Loucy (cell line): ENCODE measurements around the gene MCEMP1.

Source experiments
- H2AFZ ChIP-seq: fragments of 200-600 bp; sonication (generic); 2 replicates; pipeline ENCODE4 v1.6.0; 2016; ENCODE audit warnings: antibody characterized with exemption, mild to moderate bottlenecking, low read length, moderate library complexity
- H3F3A ChIP-seq: fragments of 200-600 bp; 2 replicates; pipeline ENCODE4 v1.6.0; 2016; ENCODE audit warnings: antibody characterized with exemption, low read depth, mild to moderate bottlenecking
- H3K27me3 ChIP-seq: fragments of 200-600 bp; sonication (generic); 2 replicates; pipeline ENCODE4 v1.6.1; 2014; ENCODE audit warnings: low read length, mild to moderate bottlenecking; ENCODE audit not compliant: insufficient read depth, poor library complexity, severe bottlenecking
- H3K36me3 ChIP-seq: fragments of 200-600 bp; sonication (generic); 2 replicates; pipeline ENCODE4 v1.6.1; 2016; ENCODE audit warnings: low read length; ENCODE audit not compliant: insufficient read depth
- H3K4me1 ChIP-seq: fragments of 200-600 bp; sonication (generic); 2 replicates; pipeline ENCODE4 v1.5.1; 2014; ENCODE audit warnings: low read length, mild to moderate bottlenecking; ENCODE audit not compliant: insufficient read depth, poor library complexity, severe bottlenecking
- H3K4me2 ChIP-seq: fragments of 200-600 bp; sonication (generic); 2 replicates; pipeline ENCODE4 v1.6.0; 2014; ENCODE audit warnings: antibody characterized with exemption, low read length, low read depth, mild to moderate bottlenecking; ENCODE audit not compliant: poor library complexity, severe bottlenecking
- H3K4me3 ChIP-seq: fragments of 200-600 bp; sonication (generic); 2 replicates; pipeline ENCODE4 v1.5.1; 2014; ENCODE audit warnings: low read length, mild to moderate bottlenecking, mixed read lengths; ENCODE audit not compliant: poor library complexity, severe bottlenecking
- H3K79me2 ChIP-seq: fragments of 200-600 bp; sonication (generic); 2 replicates; pipeline ENCODE4 v1.6.1; 2014; ENCODE audit warnings: low read length; ENCODE audit not compliant: insufficient read depth
- H3K9ac ChIP-seq: fragments of 200-600 bp; sonication (generic); 2 replicates; pipeline ENCODE4 v1.6.0; 2014; ENCODE audit warnings: mild to moderate bottlenecking, low read depth, low read length, moderate library complexity; ENCODE audit not compliant: poor library complexity, severe bottlenecking
- H3K9me2 ChIP-seq: fragments of 200-600 bp; sonication (generic); replicated peaks from 2 replicates; pipeline ENCODE4 v1.6.1; 2016; ENCODE audit warnings: low read depth, low read length, mixed read lengths
- H3K9me3 ChIP-seq: fragments of 200-600 bp; sonication (generic); 2 replicates; pipeline ENCODE4 v1.6.1; 2014; ENCODE audit warnings: mild to moderate bottlenecking, antibody characterized with exemption, low read length, low read depth; ENCODE audit not compliant: insufficient read depth
- H4K20me1 ChIP-seq: fragments of 200-600 bp; sonication (generic); 2 replicates; pipeline ENCODE4 v1.6.0; 2014; ENCODE audit warnings: antibody characterized with exemption, low read length, mild to moderate bottlenecking; ENCODE audit not compliant: insufficient read depth, poor library complexity, severe bottlenecking
- EZH2phosphoT487 ChIP-seq: fragments of 200-600 bp; IDR thresholded peaks from 2 replicates; pipeline ENCODE4 v1.6.1; 2018; ENCODE audit warnings: antibody characterized with exemption, mild to moderate bottlenecking, moderate library complexity, borderline replicate concordance
- TF ChIP-seq, protein P1 (sequence below): fragments of 200-600 bp; sonication (generic); conservative IDR thresholded peaks from 2 replicates; pipeline ENCODE4 v1.5.1; 2014; ENCODE audit warnings: mild to moderate bottlenecking, antibody characterized with exemption, low read length

Gene MCEMP1

DNA sequence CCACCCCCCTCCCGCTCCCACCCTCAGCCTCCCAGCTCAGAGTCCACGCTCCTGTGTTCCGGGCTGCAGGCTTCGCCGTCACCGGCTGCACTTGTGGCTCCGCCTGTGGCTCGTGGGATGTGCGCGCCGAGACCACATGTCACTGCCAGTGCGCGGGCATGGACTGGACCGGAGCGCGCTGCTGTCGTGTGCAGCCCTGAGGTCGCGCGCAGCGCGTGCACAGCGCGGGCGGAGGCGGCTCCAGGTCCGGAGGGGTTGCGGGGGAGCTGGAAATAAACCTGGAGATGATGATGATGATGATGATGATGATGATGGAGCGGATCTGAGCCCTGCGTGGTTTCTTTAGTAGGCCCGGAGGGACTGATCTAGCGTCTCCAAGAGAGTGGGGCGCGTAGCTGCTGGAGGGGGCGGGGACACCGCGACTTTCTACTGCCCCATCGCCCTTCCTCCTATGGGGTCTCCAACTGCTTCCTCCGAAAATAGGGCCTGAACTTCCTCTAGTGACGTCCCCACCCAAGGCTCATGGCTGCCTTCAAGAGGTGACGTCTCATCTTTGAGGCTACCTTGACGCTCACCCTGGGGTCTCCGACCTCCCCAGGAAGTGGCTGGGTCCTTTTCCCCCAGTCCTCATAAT is 6.6 kb upstream of the MCEMP1 start:
- TF ChIP-seq, protein P1, sequence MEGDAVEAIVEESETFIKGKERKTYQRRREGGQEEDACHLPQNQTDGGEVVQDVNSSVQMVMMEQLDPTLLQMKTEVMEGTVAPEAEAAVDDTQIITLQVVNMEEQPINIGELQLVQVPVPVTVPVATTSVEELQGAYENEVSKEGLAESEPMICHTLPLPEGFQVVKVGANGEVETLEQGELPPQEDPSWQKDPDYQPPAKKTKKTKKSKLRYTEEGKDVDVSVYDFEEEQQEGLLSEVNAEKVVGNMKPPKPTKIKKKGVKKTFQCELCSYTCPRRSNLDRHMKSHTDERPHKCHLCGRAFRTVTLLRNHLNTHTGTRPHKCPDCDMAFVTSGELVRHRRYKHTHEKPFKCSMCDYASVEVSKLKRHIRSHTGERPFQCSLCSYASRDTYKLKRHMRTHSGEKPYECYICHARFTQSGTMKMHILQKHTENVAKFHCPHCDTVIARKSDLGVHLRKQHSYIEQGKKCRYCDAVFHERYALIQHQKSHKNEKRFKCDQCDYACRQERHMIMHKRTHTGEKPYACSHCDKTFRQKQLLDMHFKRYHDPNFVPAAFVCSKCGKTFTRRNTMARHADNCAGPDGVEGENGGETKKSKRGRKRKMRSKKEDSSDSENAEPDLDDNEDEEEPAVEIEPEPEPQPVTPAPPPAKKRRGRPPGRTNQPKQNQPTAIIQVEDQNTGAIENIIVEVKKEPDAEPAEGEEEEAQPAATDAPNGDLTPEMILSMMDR: no peak
- TF ChIP-seq EZH2phosphoT487: no peak
- H3F3A ChIP-seq: no peaks in the 10 kb centered on the region
- no peaks in the 10 kb centered on the region for H3K27me3 ChIP-seq
- H2AFZ ChIP-seq: no peak overlapping the region
- H3K4me3 ChIP-seq: no peak overlapping the region
- H3K9me2 ChIP-seq: no peaks in the 10 kb centered on the region
- no peak overlapping the region for H3K9ac ChIP-seq
- H4K20me1 ChIP-seq: no peaks in the 10 kb centered on the region
- H3K79me2 ChIP-seq: no peaks in the 10 kb centered on the region
- H3K4me1 ChIP-seq: no peaks in the 10 kb centered on the region
- H3K4me2 ChIP-seq: no peak overlapping the region
- no peaks in the 10 kb centered on the region for H3K9me3 ChIP-seq
- no peaks in the 10 kb centered on the region for H3K36me3 ChIP-seq

DNA sequence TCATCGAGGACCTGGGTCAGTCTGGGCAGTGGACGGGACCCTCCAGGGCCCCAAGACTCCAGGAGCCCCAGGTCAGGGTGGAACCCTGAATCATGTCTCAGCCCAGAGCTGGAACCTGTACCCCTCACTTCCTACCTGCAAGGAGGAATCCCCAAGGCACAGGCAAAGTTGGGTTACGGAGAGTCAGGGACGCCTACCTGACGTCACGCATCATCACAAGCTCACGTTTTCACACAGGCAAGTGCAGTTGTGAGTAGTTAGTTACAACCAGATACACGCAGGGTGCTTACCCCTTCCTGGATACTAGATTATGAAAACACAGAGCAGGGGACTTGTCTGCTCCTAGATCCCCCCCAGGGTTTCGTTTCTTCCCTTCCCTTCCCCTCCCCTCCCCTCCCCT is 6.1 kb upstream of the MCEMP1 start:
- H3K9me2 ChIP-seq: no peaks in the 10 kb centered on the region
- H3F3A ChIP-seq: no peaks in the 10 kb centered on the region
- no peaks in the 10 kb centered on the region for H3K79me2 ChIP-seq
- H3K4me2 ChIP-seq: no peak overlapping the region
- no peak overlapping the region for H3K4me3 ChIP-seq
- TF ChIP-seq, protein P1: no peak
- TF ChIP-seq EZH2phosphoT487: no peak
- H3K9me3 ChIP-seq: no peaks in the 10 kb centered on the region
- no peaks in the 10 kb centered on the region for H3K27me3 ChIP-seq
- H3K36me3 ChIP-seq: no peaks in the 10 kb centered on the region
- no peaks in the 10 kb centered on the region for H3K4me1 ChIP-seq
- H2AFZ ChIP-seq: no peak overlapping the region
- H3K9ac ChIP-seq: no peak overlapping the region
- H4K20me1 ChIP-seq: no peaks in the 10 kb centered on the region

DNA sequence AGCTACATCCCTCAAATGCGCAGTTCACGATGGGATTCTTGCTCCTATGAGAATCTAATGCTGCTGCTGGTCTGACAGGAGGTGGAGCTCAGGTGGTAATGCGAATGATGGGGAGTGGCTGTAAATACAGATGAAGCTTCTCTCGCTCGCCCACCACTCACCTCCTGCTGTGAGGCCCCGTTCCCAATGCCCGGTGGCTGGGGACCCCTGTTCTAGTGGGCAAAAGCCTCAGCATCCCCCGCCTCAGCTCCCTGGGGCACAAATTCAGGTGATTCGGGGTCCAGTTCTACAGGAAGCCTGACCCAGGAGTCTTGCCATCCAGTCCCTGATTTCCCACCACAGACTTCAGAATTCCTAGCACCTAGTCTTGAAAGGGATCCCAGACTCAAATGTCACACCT is 4.4 kb upstream of the MCEMP1 start:
- Histone ChIP-seq H3K4me2 (no peak overlapping the region), H3K36me3 (no peaks in the 10 kb centered on the region), H3K9me2 (no peaks in the 10 kb centered on the region), H3K27me3 (no peaks in the 10 kb centered on the region), H2AFZ (no peak overlapping the region), H3K79me2 (no peaks in the 10 kb centered on the region), H3K4me1 (peaks cover 13% of the 10 kb centered on the region), H3F3A (no peaks in the 10 kb centered on the region), H3K9me3 (no peaks in the 10 kb centered on the region), H3K9ac (no peak overlapping the region), H4K20me1 (no peaks in the 10 kb centered on the region), H3K4me3 (no peak overlapping the region)
- TF ChIP-seq, protein P1: no peak
